Astrocyte of the spinal cord (primary cell): ENCODE results near the gene CLCNKA.
"Not testable (repeated sequence)": the region's sequence is repeated elsewhere in the genome, so short reads cannot be mapped to it uniquely, and the experiment has no call there.

ENCODE experiments used
- DNase-seq: peaks from one replicate; pipeline ENCODE4 v3.0.0; 2011; ENCODE audit warnings: low read depth, low spot score
- H3K4me3 ChIP-seq: 2 replicates; pipeline ENCODE4 v1.5.1; 2011; ENCODE audit warnings: low read depth, mild to moderate bottlenecking, low read length, moderate library complexity
- in situ Hi-C: cut with HindIII; loops from 2 replicates; pipeline ENCODE4 v1.10.0; 2017; ENCODE audit warnings: low sequenced_read_pairs
- TF ChIP-seq, protein P1 (sequence below): IDR thresholded peaks from 2 replicates; pipeline ENCODE4 v1.5.1; 2012; ENCODE audit warnings: low read depth, mild to moderate bottlenecking, low read length, inconsistent platforms

CLCNKA gene

DNA sequence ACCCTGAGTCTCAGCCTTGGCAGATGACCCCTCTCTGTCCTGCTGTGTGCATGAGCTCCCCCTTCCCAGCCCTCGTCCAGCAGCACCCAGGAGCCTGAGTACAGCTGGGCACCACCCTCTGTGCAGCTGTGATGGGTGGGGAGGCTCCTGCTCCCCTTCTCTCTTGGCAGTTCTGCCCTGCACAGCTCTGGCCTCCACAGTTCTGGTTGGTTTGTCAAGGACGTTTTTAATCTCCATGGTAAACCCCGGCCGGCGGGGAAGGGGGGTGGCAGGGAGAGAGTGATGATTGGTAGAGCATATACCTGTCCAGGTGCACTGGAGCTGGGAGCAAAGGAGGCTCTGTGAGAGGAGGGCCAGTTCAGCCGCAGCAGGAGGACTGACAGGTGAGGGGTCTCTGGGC, at the start of gene CLCNKA:
Gene CLCNKA (plus strand): TSS at position 356 of the 400 bp plus-strand sequence. CDS start 584 bp downstream, outside the sequence.
- TF ChIP-seq, protein P1, sequence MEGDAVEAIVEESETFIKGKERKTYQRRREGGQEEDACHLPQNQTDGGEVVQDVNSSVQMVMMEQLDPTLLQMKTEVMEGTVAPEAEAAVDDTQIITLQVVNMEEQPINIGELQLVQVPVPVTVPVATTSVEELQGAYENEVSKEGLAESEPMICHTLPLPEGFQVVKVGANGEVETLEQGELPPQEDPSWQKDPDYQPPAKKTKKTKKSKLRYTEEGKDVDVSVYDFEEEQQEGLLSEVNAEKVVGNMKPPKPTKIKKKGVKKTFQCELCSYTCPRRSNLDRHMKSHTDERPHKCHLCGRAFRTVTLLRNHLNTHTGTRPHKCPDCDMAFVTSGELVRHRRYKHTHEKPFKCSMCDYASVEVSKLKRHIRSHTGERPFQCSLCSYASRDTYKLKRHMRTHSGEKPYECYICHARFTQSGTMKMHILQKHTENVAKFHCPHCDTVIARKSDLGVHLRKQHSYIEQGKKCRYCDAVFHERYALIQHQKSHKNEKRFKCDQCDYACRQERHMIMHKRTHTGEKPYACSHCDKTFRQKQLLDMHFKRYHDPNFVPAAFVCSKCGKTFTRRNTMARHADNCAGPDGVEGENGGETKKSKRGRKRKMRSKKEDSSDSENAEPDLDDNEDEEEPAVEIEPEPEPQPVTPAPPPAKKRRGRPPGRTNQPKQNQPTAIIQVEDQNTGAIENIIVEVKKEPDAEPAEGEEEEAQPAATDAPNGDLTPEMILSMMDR = no peak
- in situ Hi-C loops = no loop called here
- DNase-seq = no peak
- no peak within 1 kb of the TSS for H3K4me3 ChIP-seq

DNA sequence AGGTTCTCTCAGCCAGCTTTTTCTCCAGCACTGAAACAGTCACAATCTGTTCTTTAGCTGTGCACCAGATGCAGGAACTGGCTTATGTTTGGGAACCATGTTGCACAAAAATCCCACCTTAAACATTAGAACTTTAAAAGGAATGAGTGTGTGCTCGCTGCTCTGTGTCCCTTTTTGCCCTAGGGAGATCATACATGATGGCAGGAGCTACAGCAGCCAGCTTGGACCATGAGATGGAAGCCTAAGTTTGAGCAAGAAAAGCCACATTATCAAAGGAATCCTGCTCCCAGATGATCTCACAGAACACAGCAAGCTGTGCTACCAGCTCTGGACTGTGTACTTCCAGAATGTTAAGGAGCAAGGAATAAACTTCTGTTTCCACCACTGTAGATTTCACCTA, 49.4 kb upstream of the CLCNKA start:
- no peak for DNase-seq
- in situ Hi-C loops = no loop called here
- no peak overlapping the region for H3K4me3 ChIP-seq
- TF ChIP-seq, protein P1 = no peak

DNA sequence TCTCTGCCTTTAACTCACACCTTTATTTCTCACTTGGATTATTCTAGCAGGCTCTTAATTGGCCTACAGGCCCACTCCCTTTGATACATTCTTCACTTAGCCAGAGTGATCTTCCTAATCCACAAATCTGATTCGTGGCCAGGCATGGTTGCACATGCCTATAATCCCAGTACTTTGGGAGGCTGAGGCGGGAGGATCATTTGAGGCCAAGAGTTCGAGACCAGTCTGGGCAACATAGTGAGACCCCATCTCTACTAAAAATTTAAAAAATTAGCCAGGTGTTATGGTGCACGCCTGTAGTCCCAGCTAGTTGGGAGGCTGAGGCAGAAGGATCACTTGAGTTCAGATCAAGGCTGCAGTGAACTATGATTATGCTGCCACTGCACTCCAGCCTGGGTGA, 48.1 kb upstream of the CLCNKA start:
- no peak for DNase-seq
- no peak overlapping the region for H3K4me3 ChIP-seq
- TF ChIP-seq, protein P1 = no peak
- in situ Hi-C loops = no loop called here

DNA sequence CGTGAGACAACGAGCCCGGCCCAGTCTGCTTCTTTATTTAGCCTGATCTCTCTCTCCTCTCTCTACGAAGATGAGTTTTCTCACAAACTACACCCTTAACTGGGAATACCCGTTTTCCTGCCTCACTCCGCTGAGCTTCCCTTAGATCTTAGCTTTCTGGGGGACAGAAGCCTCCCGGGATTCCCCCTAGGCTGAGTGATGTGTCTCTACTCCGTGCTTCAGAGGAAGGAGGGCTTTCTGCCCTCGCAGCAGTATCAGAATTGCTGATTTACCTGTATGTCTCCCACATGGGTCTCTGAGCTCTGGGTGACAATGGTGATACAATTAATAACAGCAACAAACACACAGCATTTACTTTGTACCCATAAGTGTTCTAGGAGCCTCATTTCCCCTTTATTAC, 47.0 kb upstream of the CLCNKA start:
- peak overlapping the region; percentile 85 for H3K4me3 ChIP-seq
- in situ Hi-C loops = no loop called here
- DNase-seq = no peak
- TF ChIP-seq, protein P1 = no peak

DNA sequence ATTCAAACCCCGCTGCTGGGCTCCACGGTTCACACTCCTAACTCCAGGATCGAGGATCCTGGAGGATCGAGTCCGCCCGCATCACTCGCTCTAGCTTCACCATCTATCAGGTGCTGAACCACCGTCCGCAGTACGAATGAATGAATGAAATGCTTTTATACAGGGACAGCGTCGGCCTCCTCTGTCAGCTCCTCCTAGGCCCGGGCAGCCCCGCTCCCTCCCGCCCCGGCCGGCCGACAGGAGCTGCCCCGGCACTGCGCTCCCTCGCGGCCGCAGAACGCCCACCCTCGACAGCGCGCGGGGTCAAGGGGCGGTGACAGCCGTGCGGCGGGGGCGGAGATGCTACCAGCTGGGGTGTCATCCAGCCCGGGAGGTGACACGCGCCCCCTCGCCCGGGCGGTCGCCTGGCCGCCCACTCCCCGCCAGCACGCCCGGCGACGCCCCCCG, 46.5 kb upstream of the CLCNKA start:
- in situ Hi-C loops = no loop called here
- TF ChIP-seq, protein P1 = no peak
- peak overlapping the region; percentile 85 for H3K4me3 ChIP-seq
- peak; percentile 36 for DNase-seq

DNA sequence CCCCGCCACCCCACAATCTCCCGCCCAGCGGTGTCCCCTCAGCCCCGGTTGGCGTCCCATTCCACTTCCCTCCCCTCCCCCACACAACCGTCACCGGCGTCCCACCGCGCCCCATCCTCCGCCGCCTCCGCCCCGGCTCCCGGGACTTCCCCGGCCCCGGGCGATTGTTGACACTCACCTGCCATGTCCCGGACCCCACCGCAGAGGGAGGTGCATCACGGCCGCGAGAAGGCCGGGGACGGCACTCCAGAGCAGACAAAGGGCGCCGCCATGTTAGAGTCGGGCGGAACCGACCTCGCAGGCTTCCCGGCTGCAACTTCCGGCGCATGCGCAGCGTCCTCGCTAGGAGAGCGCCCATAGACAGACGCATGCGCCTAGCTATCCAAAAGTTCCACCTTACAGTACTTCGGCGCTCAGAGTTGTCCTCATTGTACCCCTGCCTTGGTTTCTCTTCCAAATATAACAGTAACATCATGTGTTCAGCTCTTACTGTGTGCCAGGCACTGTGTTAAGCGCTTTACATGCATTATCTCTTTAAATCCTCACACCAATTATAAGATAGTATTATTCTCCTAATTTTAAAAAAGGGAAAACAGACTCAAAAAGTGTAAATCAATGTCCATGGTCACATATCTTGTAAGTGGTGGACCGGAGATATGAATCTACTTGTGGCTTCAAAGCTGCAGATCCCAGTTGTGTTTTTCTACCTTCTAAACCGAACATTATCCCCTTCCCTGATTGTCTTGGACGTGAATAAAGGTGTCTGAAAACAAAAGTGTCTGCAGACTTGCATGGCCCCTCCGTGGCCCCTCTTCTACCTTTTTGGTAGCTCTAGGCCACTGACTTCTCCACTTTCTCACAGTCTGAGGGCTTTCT, 45.8 kb upstream of the CLCNKA start, which contains the start of gene ZBTB17:
Gene ZBTB17 (minus strand): TSS at position 297 of the 876 bp plus-strand sequence. CDS start 27,606 bp downstream, outside the sequence.
- DNase-seq = peak; percentile 91
- H3K4me3 ChIP-seq = peak within 1 kb of the TSS; percentile 85
- TF ChIP-seq, protein P1 = no peak
- in situ Hi-C loops = no loop called here

DNA sequence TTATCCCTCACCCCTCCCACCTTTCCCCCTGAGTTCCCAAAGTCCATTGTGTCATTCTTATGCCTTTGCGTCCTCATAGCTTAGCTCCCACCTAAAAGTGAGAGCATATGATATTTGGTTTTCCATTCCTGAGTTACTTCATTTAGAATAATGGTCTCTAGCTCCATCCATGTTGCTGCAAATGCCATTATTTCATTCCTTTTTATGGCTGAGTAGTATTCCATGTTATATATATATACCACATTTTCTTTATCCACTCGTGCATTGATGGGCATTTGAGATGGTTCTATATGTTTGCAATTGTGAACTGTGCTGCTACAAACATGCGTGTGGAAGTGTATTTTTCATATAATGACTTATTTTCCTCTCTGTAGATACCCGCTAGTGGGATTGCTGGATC, 43.9 kb upstream of the CLCNKA start:
- DNase-seq, H3K4me3 ChIP-seq, in situ Hi-C loops: not testable (repeated sequence)
